SU-DHL-6 (cell line): Measurements from ENCODE around the gene ZFP36L1.

ENCODE experiments used
- EZH2phosphoT487 ChIP-seq: fragments of 200-600 bp; sonication (generic), shearing (Covaris generic); conservative IDR thresholded peaks from 2 replicates; pipeline ENCODE4 v1.6.1; 2018; ENCODE audit warnings: mild to moderate bottlenecking, antibody characterized with exemption, low read length, moderate library complexity, mixed read lengths
- TF ChIP-seq, protein P1 (sequence below): fragments of 200-600 bp; sonication (generic); IDR thresholded peaks from one replicate; pipeline ENCODE4 v1.5.1; 2017; ENCODE audit warnings: antibody characterized with exemption, mild to moderate bottlenecking, low read length, moderate library complexity; ENCODE audit not compliant: insufficient read depth, poor library complexity, severe bottlenecking

- TF ChIP-seq, protein P1, sequence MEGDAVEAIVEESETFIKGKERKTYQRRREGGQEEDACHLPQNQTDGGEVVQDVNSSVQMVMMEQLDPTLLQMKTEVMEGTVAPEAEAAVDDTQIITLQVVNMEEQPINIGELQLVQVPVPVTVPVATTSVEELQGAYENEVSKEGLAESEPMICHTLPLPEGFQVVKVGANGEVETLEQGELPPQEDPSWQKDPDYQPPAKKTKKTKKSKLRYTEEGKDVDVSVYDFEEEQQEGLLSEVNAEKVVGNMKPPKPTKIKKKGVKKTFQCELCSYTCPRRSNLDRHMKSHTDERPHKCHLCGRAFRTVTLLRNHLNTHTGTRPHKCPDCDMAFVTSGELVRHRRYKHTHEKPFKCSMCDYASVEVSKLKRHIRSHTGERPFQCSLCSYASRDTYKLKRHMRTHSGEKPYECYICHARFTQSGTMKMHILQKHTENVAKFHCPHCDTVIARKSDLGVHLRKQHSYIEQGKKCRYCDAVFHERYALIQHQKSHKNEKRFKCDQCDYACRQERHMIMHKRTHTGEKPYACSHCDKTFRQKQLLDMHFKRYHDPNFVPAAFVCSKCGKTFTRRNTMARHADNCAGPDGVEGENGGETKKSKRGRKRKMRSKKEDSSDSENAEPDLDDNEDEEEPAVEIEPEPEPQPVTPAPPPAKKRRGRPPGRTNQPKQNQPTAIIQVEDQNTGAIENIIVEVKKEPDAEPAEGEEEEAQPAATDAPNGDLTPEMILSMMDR = no peak
- no peak for TF ChIP-seq EZH2phosphoT487
Observed at GRCh38 chr14:68791078-68791901, 1.6 kb downstream of the ZFP36L1 start.
